ENCODE results near the gene DDIT4. TPM values are rescaled to one million over a fixed set of nuclear protein-coding genes. Genes with fewer than 3 reads are reported as not detected.

The DDIT4 gene
- total RNA-seq, 1 donor = 533 TPM

DNA sequence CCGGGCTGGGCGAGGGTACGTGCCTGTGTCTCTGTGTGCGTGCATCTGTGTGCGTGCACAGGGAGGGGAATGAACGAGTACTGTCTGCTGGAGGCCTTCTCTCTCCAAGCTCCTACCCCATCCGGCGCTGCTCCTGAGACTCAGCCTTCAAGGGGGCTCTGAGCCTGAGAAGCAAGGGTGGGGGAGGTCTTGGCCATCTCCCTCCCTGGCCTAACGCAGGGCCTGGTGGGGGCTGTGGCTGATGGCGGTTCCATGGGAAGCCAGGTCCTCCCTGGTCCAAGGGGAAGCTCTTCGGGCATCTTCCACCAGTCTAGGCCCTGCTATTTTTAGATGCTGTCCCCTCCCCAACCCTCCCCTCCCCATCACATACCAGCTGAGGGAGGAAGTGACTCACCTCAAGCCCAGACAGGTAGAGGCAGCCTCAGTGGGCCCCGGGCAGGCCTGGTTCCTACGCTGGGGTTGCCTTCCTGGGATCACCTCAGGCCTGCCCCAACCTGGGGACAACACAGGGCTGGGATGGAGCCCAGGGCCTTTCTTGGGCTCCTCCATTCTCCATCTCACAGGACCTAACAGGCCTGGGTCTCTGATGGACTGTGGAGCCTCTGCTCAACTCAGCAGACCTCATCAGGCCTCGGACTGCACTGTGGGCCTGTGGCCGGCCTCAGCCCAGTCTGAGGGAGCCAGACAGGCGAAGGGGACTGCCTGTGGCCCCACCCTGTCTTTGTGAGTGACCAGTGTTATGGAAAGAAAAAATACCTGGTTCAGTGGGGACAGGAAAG is 48.7 kb downstream of the DDIT4 start:
- H3K4me3 ChIP-seq (ENCODE audit: low read length) = no peak overlapping the region
- peaks cover 85% of the 10 kb centered on the region for H3K4me1 ChIP-seq (ENCODE audit: insufficient read depth, low read length)
- H3K27me3 ChIP-seq (ENCODE audit: insufficient read depth, low read length) = no peaks in the 10 kb centered on the region
- H3K9me3 ChIP-seq (ENCODE audit: low read depth, low read length) = no peaks in the 10 kb centered on the region

DNA sequence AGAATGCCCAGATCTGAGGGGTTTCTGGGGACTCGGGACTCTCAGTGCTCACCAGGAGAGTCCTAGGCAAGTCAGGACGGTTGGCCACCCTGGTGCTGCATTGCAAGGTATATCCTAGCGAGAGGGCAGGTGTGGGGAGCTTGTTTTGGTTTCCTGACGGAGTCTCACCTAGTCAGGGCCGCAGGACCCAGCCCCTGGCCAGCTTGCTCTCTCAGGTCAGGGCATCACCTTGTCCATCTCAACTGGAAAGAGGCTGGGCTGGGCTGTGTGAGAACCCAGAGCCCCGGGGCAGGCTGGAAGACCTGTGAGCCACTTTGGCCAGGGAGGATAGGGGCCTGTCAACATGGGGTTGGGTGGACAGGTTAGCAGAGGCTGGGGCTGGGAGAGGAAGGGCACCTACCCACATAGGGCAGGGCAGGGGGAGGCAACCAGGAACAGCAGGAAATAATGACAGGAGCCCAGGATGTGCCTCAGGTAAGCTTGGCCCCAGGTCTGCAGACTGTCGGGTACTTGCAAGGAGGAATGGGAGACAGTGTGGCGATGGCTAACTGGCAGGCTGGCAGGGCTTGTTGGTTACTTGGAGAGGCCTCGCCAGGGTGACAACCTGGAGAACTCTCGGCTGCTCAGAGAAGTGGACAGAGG is 49.5 kb downstream of the DDIT4 start:
- Histone ChIP-seq H3K27me3 (ENCODE audit: insufficient read depth, low read length) (no peaks in the 10 kb centered on the region), H3K9me3 (ENCODE audit: low read depth, low read length) (no peaks in the 10 kb centered on the region), H3K4me3 (ENCODE audit: low read length) (no peak overlapping the region), H3K4me1 (ENCODE audit: insufficient read depth, low read length) (peaks cover 85% of the 10 kb centered on the region)

- Histone ChIP-seq H3K9me3 (ENCODE audit: low read depth, low read length) (no peaks in the 10 kb centered on the region), H3K27me3 (ENCODE audit: insufficient read depth, low read length) (no peaks in the 10 kb centered on the region), H3K4me1 (ENCODE audit: insufficient read depth, low read length) (peaks cover 85% of the 10 kb centered on the region), H3K4me3 (ENCODE audit: low read length) (no peak overlapping the region)
These were observed 50.1 kb downstream of the DDIT4 start for GRCh38 chr10:72323771-72324191.

Other genes starting within 250 kb of the DDIT4 start
- gene SPOCK2, start 185.4 kb upstream of the DDIT4 start, total RNA-seq = 488 TPM
- 92.6 TPM for gene ANAPC16, start 57.9 kb upstream of the DDIT4 start, total RNA-seq
- 14.2 TPM for gene ASCC1, start 57.6 kb upstream of the DDIT4 start, total RNA-seq
- 32.1 TPM for gene DNAJB12, start 81.0 kb downstream of the DDIT4 start, total RNA-seq

All from mononuclear cell (primary cell).